GM12864 (cell line): ENCODE results near the gene ARHGAP8.

Experiments
- DNase-seq: peaks from one replicate; pipeline ENCODE4 v3.0.0-alpha.2; 2011; ENCODE audit warnings: low read depth
- H3K4me3 ChIP-seq: 2 replicates; pipeline ENCODE4 v1.5.1; 2011; ENCODE audit warnings: mild to moderate bottlenecking, low read depth, low read length, control low read depth
- CTCF ChIP-seq: IDR thresholded peaks from 2 replicates; pipeline ENCODE4 v1.5.1; 2011; ENCODE audit warnings: low read depth, mild to moderate bottlenecking, moderate library complexity, low read length, control low read depth, inconsistent platforms; ENCODE audit errors: missing control alignments

Gene ARHGAP8

DNA sequence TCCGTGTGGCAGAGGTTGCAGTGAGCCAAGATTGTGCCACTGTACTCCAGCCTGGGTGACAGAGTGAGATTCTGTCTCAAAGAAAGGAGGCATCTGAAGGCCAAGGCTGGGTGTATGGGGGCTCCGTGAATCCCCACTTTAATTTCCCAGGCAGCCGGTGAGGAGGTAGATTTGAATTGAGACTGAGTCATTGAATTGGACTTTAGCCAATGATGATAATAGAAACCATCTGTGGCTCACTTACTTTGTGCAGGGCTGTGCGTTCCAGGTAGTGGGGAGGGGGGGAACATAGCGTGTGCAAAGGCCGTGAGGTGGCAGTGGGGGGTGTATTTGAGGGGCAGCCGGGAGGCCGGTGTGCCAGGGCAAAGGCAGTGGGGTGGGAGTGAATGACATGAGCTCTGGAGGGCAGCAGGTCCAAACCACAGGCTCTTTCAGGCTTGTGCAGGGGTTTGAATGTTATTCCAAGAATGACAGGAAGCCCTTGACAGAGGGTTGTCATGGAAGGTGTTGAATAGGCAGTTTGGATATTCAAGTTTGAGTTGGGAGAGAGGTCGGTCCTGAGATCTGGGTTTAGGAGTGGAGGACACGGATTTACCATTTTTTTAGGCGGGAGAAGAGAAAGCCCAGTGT, 6.1 kb downstream of the ARHGAP8 start:
- no peak for TF ChIP-seq CTCF
- no peak overlapping the region for H3K4me3 ChIP-seq
- no peak for DNase-seq

GRCh38 chr22:44759001-44759400, 6.6 kb downstream of the ARHGAP8 start:
- TF ChIP-seq CTCF, result no peak
- no peak for DNase-seq
- H3K4me3 ChIP-seq, result no peak overlapping the region

DNA sequence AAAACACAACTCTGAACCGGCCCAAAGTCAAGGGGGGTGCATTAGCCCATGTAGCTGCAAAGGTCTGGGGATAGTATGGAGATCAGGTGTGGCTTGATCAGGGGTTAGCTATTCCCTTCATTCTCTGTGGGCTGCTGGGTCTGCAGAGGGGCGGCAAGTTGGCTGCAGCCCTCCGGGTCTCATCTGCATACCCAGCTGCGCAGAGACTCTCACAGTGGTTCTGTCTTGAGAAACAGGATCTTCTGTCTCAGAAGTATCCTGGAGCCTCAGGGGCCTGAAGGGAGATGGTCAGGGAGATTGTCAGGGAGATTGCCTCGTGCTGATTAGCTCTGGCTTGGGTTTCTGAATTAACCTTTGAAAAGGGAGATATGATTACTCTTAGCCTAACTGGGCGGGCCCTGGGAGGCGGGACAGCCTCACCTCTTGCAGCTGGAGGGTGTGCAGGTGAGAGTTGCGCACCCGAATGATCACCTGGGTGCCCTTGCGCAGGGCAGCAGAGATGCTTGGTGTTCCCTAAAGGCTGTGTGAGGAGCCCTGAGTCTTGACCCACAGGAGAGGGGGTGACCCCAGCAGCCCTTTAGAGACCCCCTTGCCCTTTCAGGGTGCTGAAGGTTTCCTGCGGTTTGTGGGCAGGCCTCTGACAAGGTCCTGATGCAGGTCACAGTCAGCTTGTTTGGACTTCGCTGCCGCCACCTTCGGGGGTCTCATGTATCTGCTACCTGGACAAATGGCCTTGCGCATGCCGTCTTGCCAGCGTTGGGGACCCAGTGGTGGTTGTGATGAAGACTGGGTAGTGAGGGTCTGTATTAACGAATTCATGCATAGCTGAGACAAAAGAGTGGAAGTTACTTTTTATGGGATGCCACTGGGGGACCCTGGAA, 7.3 kb downstream of the ARHGAP8 start:
- no peak for TF ChIP-seq CTCF
- H3K4me3 ChIP-seq, result no peak overlapping the region
- DNase-seq, result no peak

- TF ChIP-seq CTCF, result no peak
- H3K4me3 ChIP-seq, result no peak overlapping the region
- DNase-seq, result no peak
Observed at GRCh38 chr22:44760476-44760875, 8.1 kb downstream of the ARHGAP8 start.

DNA sequence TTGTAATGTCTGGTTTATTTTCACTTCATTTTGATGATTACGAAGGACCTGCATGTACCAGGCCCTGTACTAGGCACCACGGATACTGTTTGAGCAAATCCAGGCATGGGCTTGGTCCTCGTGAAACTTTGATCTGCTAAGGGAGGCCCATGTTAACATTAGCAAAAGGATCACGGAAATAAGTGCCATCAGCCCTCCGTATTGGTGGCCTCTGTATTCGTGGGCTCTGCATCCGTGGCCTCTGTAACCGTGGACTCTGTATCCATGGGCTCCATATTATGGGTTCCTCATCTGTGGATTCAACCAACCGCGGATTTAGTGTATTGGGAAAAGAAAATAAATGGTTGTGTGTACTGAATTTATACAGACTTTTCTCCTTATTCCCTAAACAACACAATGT, 8.7 kb downstream of the ARHGAP8 start:
- TF ChIP-seq CTCF, result no peak
- no peak for DNase-seq

GRCh38 chr22:44764373-44764772, 12.0 kb downstream of the ARHGAP8 start:
- TF ChIP-seq CTCF, result no peak
- no peak for DNase-seq
- no peak overlapping the region for H3K4me3 ChIP-seq

More for the DNA sequence above, 8.7 kb downstream of the ARHGAP8 start:
- no peak overlapping the region for H3K4me3 ChIP-seq
